ENCODE measurements around the gene AP5S1. TPM values are rescaled to one million over a fixed set of nuclear protein-coding genes. Genes with fewer than 3 reads are reported as not detected.

Gene AP5S1
- total RNA-seq, 4 donors from 2014 or later: 10.4 to 12.1 (median 11.0) TPM

DNA sequence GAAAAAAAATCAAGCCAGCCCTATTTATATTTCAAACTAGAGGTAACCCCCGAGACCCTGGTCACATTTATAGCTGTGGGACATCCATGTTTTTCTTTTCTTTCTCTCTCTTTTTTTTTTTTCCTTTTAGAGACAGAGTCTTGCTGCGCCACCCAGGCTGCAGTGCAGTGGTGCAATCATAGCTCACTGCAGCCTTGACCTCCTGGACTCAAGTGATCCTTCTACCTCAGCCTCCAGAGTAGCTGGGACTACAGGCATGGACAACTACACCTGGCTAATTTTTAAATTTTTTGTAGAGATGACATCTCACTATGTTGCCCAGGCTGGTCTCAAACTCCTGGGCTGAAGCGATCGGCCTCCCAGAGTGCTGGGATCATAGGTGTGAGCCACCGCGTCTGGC lies 38.3 kb downstream of the AP5S1 start:
- Histone ChIP-seq H3K27ac (no peak overlapping the region), H3K4me1 (peaks cover 0 to 9% (median 3%) of the 10 kb centered on the region in 3 donors), H3K4me3 (no peak overlapping the region), H3K27me3 (no peaks in the 10 kb centered on the region), H3K9me3 (no peaks in the 10 kb centered on the region), H3K36me3 (peaks cover 0 to 96% of the 10 kb centered on the region in 2 donors)
- ATAC-seq: no peak
- TF ChIP-seq, protein P1, sequence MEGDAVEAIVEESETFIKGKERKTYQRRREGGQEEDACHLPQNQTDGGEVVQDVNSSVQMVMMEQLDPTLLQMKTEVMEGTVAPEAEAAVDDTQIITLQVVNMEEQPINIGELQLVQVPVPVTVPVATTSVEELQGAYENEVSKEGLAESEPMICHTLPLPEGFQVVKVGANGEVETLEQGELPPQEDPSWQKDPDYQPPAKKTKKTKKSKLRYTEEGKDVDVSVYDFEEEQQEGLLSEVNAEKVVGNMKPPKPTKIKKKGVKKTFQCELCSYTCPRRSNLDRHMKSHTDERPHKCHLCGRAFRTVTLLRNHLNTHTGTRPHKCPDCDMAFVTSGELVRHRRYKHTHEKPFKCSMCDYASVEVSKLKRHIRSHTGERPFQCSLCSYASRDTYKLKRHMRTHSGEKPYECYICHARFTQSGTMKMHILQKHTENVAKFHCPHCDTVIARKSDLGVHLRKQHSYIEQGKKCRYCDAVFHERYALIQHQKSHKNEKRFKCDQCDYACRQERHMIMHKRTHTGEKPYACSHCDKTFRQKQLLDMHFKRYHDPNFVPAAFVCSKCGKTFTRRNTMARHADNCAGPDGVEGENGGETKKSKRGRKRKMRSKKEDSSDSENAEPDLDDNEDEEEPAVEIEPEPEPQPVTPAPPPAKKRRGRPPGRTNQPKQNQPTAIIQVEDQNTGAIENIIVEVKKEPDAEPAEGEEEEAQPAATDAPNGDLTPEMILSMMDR (IDR thresholded peaks at IDR 0.05): no peak
- TF ChIP-seq POLR2AphosphoS5 (IDR thresholded peaks at IDR 0.05): no peak
- TF ChIP-seq EP300 (IDR thresholded peaks at IDR 0.05): no peak
- no peak for TF ChIP-seq POLR2A (IDR thresholded peaks at IDR 0.05)
- WGBS, 2 donors (ENCODE audit: low coverage in 1 of 2): 94 to 95% methylated on average over 4 to 6 of the region's 6 CpGs

DNA sequence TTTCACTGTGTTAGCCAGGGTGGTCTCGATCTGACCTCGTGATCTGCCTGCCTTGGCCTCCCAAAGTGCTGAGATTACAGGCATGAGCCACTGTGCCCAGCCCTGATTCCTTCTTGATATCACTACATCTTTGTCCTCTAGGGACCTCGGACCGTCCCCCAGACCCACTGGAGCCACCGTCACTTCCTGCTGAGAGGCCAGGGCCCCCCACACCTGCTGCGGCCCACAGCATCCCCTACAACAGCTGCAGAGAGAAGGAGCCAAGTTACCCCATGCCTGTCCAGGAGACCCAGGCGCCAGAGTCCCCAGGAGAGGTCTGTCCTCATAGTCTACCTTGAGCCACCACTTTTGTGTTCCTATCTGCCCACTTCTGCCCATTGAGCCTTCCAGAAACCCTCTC lies 40.8 kb downstream of the AP5S1 start:
- H3K27me3 ChIP-seq: no peaks in the 10 kb centered on the region
- H3K4me1 ChIP-seq: no peaks in the 10 kb centered on the region
- no peak for ATAC-seq
- no peaks in the 10 kb centered on the region for H3K9me3 ChIP-seq
- WGBS, 2 donors (ENCODE audit: low coverage in 1 of 2): 100% methylated on average over 2 of the region's 7 CpGs
- no peak overlapping the region for H3K27ac ChIP-seq
- H3K36me3 ChIP-seq: peaks cover 0 to 100% of the 10 kb centered on the region in 2 donors
- TF ChIP-seq, protein P1 (IDR thresholded peaks at IDR 0.05): no peak
- TF ChIP-seq POLR2A (IDR thresholded peaks at IDR 0.05): no peak
- TF ChIP-seq EP300 (IDR thresholded peaks at IDR 0.05): no peak
- TF ChIP-seq POLR2AphosphoS5 (IDR thresholded peaks at IDR 0.05): no peak
- H3K4me3 ChIP-seq: no peak overlapping the region

DNA sequence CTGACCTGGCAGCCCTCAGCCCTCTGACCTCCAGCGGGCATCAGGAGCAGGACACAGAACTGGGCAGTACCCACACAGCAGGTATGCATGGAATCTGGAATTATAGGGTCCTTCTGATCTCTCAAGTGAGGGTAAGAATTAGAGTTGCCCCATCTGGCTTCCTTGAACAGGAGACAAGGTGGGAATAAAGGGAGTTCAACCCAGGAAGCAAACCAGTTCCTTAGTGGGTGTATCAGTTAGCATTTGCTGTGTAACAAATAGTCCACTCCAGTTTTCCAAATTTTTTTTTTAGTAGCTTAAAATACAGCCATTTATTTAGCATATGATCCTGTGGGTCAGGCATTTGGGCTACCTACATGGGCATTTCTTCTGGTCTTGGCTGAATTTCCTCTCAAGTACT lies 42.0 kb downstream of the AP5S1 start:
- no peaks in the 10 kb centered on the region for H3K9me3 ChIP-seq
- H3K4me1 ChIP-seq: no peaks in the 10 kb centered on the region
- no peak overlapping the region for H3K4me3 ChIP-seq
- ATAC-seq: no peak
- H3K27ac ChIP-seq: no peak overlapping the region
- TF ChIP-seq POLR2A (IDR thresholded peaks at IDR 0.05): no peak
- TF ChIP-seq, protein P1 (IDR thresholded peaks at IDR 0.05): no peak
- TF ChIP-seq POLR2AphosphoS5 (IDR thresholded peaks at IDR 0.05): no peak
- TF ChIP-seq EP300 (IDR thresholded peaks at IDR 0.05): no peak
- no peaks in the 10 kb centered on the region for H3K27me3 ChIP-seq
- peaks cover 0 to 100% of the 10 kb centered on the region in 2 donors for H3K36me3 ChIP-seq
- no CpG with 5 or more reads among the region's 1 CpG for WGBS, 2 donors (ENCODE audit: low coverage in 1 of 2)

DNA sequence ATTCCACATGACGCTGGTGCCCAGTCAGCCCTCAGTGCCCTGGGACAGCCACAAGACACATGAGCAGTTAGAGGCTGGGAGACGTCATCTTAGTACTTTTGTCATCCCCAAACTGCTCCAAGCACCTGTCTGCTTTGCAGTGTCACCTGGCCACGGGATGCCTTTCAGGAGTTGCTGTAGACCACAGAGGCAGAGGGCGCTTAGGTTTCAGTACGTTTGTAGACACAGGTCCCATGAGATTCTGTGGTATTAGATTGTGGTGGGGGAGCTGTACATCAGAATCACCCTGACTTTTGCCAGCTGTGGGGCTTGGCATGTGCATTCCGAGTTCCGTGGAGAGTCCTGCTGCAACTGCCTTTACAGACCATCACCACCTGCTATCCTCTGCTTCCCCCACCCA lies 43.0 kb downstream of the AP5S1 start:
- 82 to 94% methylated on average over 2 to 6 of the region's 7 CpGs for WGBS, 2 donors (ENCODE audit: low coverage in 1 of 2)
- Histone ChIP-seq H3K36me3 (peaks cover 0 to 99% of the 10 kb centered on the region in 2 donors), H3K9me3 (no peaks in the 10 kb centered on the region), H3K4me3 (no peak overlapping the region), H3K27ac (no peak overlapping the region), H3K4me1 (no peaks in the 10 kb centered on the region), H3K27me3 (no peaks in the 10 kb centered on the region)
- no peak for ATAC-seq
- TF ChIP-seq POLR2A (IDR thresholded peaks at IDR 0.05) (no peak), POLR2AphosphoS5 (IDR thresholded peaks at IDR 0.05) (no peak), EP300 (IDR thresholded peaks at IDR 0.05) (no peak)
- TF ChIP-seq, protein P1 (IDR thresholded peaks at IDR 0.05): no peak

DNA sequence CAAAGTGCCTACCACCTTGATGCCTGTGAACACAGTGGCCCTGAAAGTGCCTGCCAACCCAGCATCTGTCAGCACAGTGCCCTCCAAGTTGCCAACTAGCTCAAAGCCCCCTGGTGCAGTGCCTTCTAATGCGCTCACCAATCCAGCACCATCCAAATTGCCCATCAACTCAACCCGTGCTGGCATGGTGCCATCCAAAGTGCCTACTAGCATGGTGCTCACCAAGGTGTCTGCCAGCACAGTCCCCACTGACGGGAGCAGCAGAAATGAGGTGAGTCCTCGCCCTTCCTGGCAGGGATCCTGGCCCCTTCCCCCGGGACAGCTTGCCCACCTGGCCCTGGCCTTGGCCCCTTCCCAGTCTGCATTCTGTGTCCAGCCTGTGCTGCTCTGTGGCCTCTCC lies 44.2 kb downstream of the AP5S1 start:
- TF ChIP-seq POLR2AphosphoS5 (IDR thresholded peaks at IDR 0.05): no peak
- TF ChIP-seq, protein P1 (IDR thresholded peaks at IDR 0.05): no peak
- TF ChIP-seq POLR2A (IDR thresholded peaks at IDR 0.05): no peak
- TF ChIP-seq EP300 (IDR thresholded peaks at IDR 0.05): no peak
- H3K36me3 ChIP-seq: peaks cover 0 to 97% of the 10 kb centered on the region in 2 donors

More for the DNA sequence above, 44.2 kb downstream of the AP5S1 start:
- no peaks in the 10 kb centered on the region for H3K4me1 ChIP-seq
- WGBS, 2 donors (ENCODE audit: low coverage in 1 of 2): 80% methylated on average over 2 of the region's 5 CpGs; no CpG with 5 or more reads in 1 of the 2 donors
- H3K27ac ChIP-seq: no peak overlapping the region
- ATAC-seq: no peak
- H3K27me3 ChIP-seq: no peaks in the 10 kb centered on the region
- no peaks in the 10 kb centered on the region for H3K9me3 ChIP-seq
- no peak overlapping the region for H3K4me3 ChIP-seq
